H9 (cell line): Measurements from ENCODE around the gene PLCB1. TPM values are rescaled to one million over a fixed set of nuclear protein-coding genes. Genes with fewer than 3 reads are reported as not detected.

ENCODE experiments used
- DNase-seq: peaks from one replicate; pipeline ENCODE4 v3.0.0-alpha.2; 2017
- H2AFZ ChIP-seq: one replicate; pipeline ENCODE4 v1.6.1; 2013; ENCODE audit warnings: mild to moderate bottlenecking, low read length, control low read depth, moderate library complexity
- H2AK5ac ChIP-seq: 2 replicates; pipeline ENCODE4 v1.6.1; 2013; ENCODE audit warnings: low read length, control low read depth, mixed read lengths; ENCODE audit not compliant: insufficient read length
- H2BK120ac ChIP-seq: one replicate; pipeline ENCODE4 v1.6.1; 2013; ENCODE audit warnings: low read depth, mild to moderate bottlenecking, low read length, control low read depth, inconsistent platforms; ENCODE audit not compliant: poor library complexity, severe bottlenecking
- H2BK12ac ChIP-seq: 2 replicates; pipeline ENCODE4 v1.6.1; 2013; ENCODE audit warnings: low read length, control low read depth, mixed read lengths, low read depth; ENCODE audit not compliant: insufficient read length
- H2BK15ac ChIP-seq: 2 replicates; pipeline ENCODE4 v1.6.1; 2013; ENCODE audit warnings: low read depth, low read length, control low read depth
- H2BK20ac ChIP-seq: one replicate; pipeline ENCODE4 v1.6.1; 2013; ENCODE audit warnings: low read depth, mild to moderate bottlenecking, low read length, control low read depth, inconsistent platforms; ENCODE audit not compliant: poor library complexity, severe bottlenecking
- H2BK5ac ChIP-seq: 2 replicates; pipeline ENCODE4 v1.6.1; 2013; ENCODE audit warnings: low read length, control low read depth, mixed read lengths; ENCODE audit not compliant: insufficient read length
- H3K14ac ChIP-seq: 2 replicates; pipeline ENCODE4 v1.6.1; 2013; ENCODE audit warnings: low read length, control low read depth; ENCODE audit not compliant: insufficient read depth
- H3K18ac ChIP-seq: 2 replicates; pipeline ENCODE4 v1.6.1; 2013; ENCODE audit warnings: low read depth, mild to moderate bottlenecking, mixed read lengths, low read length, control low read depth; ENCODE audit not compliant: insufficient read length
- H3K23ac ChIP-seq: 2 replicates; pipeline ENCODE4 v1.6.1; 2013; ENCODE audit warnings: low read length, control low read depth, mixed read lengths, low read depth; ENCODE audit not compliant: insufficient read length
- H3K23me2 ChIP-seq: 2 replicates; pipeline ENCODE4 v1.6.1; 2013; ENCODE audit warnings: low read depth, mild to moderate bottlenecking, mixed read lengths, low read length, control low read depth; ENCODE audit not compliant: insufficient read length, poor library complexity, severe bottlenecking
- H3K27ac ChIP-seq: 2 replicates; pipeline ENCODE4 v1.5.1; 2013; ENCODE audit warnings: low read length, control low read depth, mixed read lengths, low read depth; ENCODE audit not compliant: insufficient read length
- H3K27me3 ChIP-seq: 2 replicates; pipeline ENCODE4 v1.6.1; 2013; ENCODE audit warnings: low read length, control low read depth, inconsistent platforms; ENCODE audit not compliant: insufficient read depth
- H3K4ac ChIP-seq: 2 replicates; pipeline ENCODE4 v1.6.1; 2013; ENCODE audit warnings: low read depth, mild to moderate bottlenecking, control low read depth, inconsistent platforms, low read length, moderate library complexity
- H3K4me1 ChIP-seq: 2 replicates; pipeline ENCODE4 v1.6.1; 2013; ENCODE audit warnings: low read length, control low read depth, inconsistent platforms; ENCODE audit not compliant: insufficient read depth
- H3K4me2 ChIP-seq: 2 replicates; pipeline ENCODE4 v1.6.1; 2013; ENCODE audit warnings: low read length, control low read depth, mixed read lengths; ENCODE audit not compliant: insufficient read length, insufficient read depth
- H3K56ac ChIP-seq: 2 replicates; pipeline ENCODE4 v1.6.1; 2013; ENCODE audit warnings: low read depth, mild to moderate bottlenecking, mixed read lengths, low read length, control low read depth; ENCODE audit not compliant: insufficient read length
- H3K79me1 ChIP-seq: 2 replicates; pipeline ENCODE4 v1.6.1; 2013; ENCODE audit warnings: low read depth, mild to moderate bottlenecking, moderate library complexity, low read length, control low read depth, inconsistent platforms; ENCODE audit not compliant: insufficient read depth, poor library complexity, severe bottlenecking
- H3K79me2 ChIP-seq: 2 replicates; pipeline ENCODE4 v1.6.1; 2013; ENCODE audit warnings: low read length, control low read depth, inconsistent platforms; ENCODE audit not compliant: insufficient read depth
- H3K9ac ChIP-seq: 2 replicates; pipeline ENCODE4 v1.6.1; 2013; ENCODE audit warnings: low read length, control low read depth, mixed read lengths; ENCODE audit not compliant: insufficient read length; ENCODE audit errors: extremely low read depth
- H3K9me3 ChIP-seq: one replicate; pipeline ENCODE4 v1.6.1; 2013; ENCODE audit warnings: low read depth, low read length, inconsistent platforms; ENCODE audit not compliant: control insufficient read depth
- H3T11ph ChIP-seq: one replicate; pipeline ENCODE4 v1.6.1; 2013; ENCODE audit warnings: mild to moderate bottlenecking, low read length, control low read depth, inconsistent platforms
- H4K20me1 ChIP-seq: one replicate; pipeline ENCODE4 v1.6.1; 2013; ENCODE audit not compliant: control insufficient read depth, insufficient read length, insufficient read depth
- H4K5ac ChIP-seq: 2 replicates; pipeline ENCODE4 v1.6.1; 2013; ENCODE audit warnings: low read depth, mild to moderate bottlenecking, mixed read lengths, low read length, control low read depth; ENCODE audit not compliant: insufficient read length
- H4K8ac ChIP-seq: replicated peaks from 2 replicates; pipeline ENCODE4 v1.6.1; 2013; ENCODE audit warnings: low read length, control low read depth, mixed read lengths, low read depth; ENCODE audit not compliant: insufficient read length
- H4K91ac ChIP-seq: 2 replicates; pipeline ENCODE4 v1.6.1; 2013; ENCODE audit warnings: low read depth, mild to moderate bottlenecking, moderate library complexity, mixed read lengths, low read length, control low read depth; ENCODE audit not compliant: insufficient read length
- H3K27ac Mint-ChIP-seq, 3 experiments: 2 replicates in 2 of 3; 3 replicates in 1 of 3; pipeline ENCODE4 v1.8.0; 2020 to 2021; ENCODE audit warnings: mixed read lengths in 3 of 3, mild to moderate bottlenecking in 1 of 3, moderate library complexity in 1 of 3
- H3K27me3 Mint-ChIP-seq: 2 replicates; pipeline ENCODE4 v1.8.0; 2021; ENCODE audit warnings: low read depth, mild to moderate bottlenecking, moderate library complexity, mixed read lengths
- H3K36me3 Mint-ChIP-seq, 3 experiments: 2 replicates in 2 of 3; 3 replicates in 1 of 3; pipeline ENCODE4 v1.8.0; 2020 to 2021; ENCODE audit warnings: low read depth in 3 of 3, mixed read lengths in 3 of 3; ENCODE audit not compliant: insufficient read depth in 1 of 3
- H3K4me1 Mint-ChIP-seq, 2 experiments: 2 replicates each; pipeline ENCODE4 v1.8.0; 2020; ENCODE audit warnings: mixed read lengths in 2 of 2
- H3K4me3 Mint-ChIP-seq, 2 experiments: 2 replicates in 1 of 2; 3 replicates in 1 of 2; pipeline ENCODE4 v1.8.0; 2020 to 2021; ENCODE audit warnings: mild to moderate bottlenecking in 2 of 2, mixed read lengths in 2 of 2, moderate library complexity in 1 of 2
- H3K9me3 Mint-ChIP-seq, 2 experiments: 2 replicates in 1 of 2; 3 replicates in 1 of 2; pipeline ENCODE4 v1.8.0; 2020; ENCODE audit warnings: mild to moderate bottlenecking in 2 of 2, mixed read lengths in 2 of 2, moderate library complexity in 1 of 2
- WGBS: extraction: QIAGEN DNeasy Blood & Tissue Kit; methylation state at CpG from one replicate; pipeline ENCODE4 v1.1.7; 2013; ENCODE audit warnings: missing lambda C conversion rate, low lambda C conversion rate, mixed read lengths; ENCODE audit not compliant: insufficient read length; ENCODE audit errors: extremely low coverage; 5-methylcytosine and 5-hydroxymethylcytosine counted together
- total RNA-seq: library from RNA; stranded (reverse); gene quantifications from 2 replicates; pipeline ENCODE4 v1.2.1, GENCODE V29; 2021
- TF ChIP-seq, protein P1 (sequence below): fragments of 200-600 bp; sonication (generic); conservative IDR thresholded peaks from 3 replicates; pipeline ENCODE4 v1.8.0; 2021; ENCODE audit warnings: antibody characterized with exemption, mild to moderate bottlenecking

Gene PLCB1
- total RNA-seq, 1 experiment from 2014 or later = 11.5 TPM

- no peak overlapping the region for H2BK20ac ChIP-seq
- no peak overlapping the region for H3K4ac ChIP-seq
- no peaks in the 10 kb centered on the region for H3K79me1 ChIP-seq
- no peak overlapping the region for H3K23ac ChIP-seq
- TF ChIP-seq, protein P1, sequence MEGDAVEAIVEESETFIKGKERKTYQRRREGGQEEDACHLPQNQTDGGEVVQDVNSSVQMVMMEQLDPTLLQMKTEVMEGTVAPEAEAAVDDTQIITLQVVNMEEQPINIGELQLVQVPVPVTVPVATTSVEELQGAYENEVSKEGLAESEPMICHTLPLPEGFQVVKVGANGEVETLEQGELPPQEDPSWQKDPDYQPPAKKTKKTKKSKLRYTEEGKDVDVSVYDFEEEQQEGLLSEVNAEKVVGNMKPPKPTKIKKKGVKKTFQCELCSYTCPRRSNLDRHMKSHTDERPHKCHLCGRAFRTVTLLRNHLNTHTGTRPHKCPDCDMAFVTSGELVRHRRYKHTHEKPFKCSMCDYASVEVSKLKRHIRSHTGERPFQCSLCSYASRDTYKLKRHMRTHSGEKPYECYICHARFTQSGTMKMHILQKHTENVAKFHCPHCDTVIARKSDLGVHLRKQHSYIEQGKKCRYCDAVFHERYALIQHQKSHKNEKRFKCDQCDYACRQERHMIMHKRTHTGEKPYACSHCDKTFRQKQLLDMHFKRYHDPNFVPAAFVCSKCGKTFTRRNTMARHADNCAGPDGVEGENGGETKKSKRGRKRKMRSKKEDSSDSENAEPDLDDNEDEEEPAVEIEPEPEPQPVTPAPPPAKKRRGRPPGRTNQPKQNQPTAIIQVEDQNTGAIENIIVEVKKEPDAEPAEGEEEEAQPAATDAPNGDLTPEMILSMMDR = no peak
- H3K9ac ChIP-seq = no peak overlapping the region
- H4K91ac ChIP-seq = no peak overlapping the region
- Mint-ChIP-seq H3K36me3 (no peaks in the 10 kb centered on the region), H3K27ac (no peak overlapping the region), H3K27me3 (no peaks in the 10 kb centered on the region), H3K4me3 (no peak overlapping the region), H3K9me3 (no peaks in the 10 kb centered on the region), H3K4me1 (no peaks in the 10 kb centered on the region)
- H2BK12ac ChIP-seq = no peak overlapping the region
- no peak for DNase-seq
- H3K23me2 ChIP-seq = no peaks in the 10 kb centered on the region
- no peaks in the 10 kb centered on the region for H3K27me3 ChIP-seq
- H2BK15ac ChIP-seq = no peak overlapping the region
- no peak overlapping the region for H3K18ac ChIP-seq
- H4K5ac ChIP-seq = no peak overlapping the region
- no CpG with 5 or more reads among the region's 6 CpGs for WGBS
- no peak overlapping the region for H3K4me2 ChIP-seq
- H4K8ac ChIP-seq = no peak overlapping the region
- H3K56ac ChIP-seq = no peak overlapping the region
- no peak overlapping the region for H2BK120ac ChIP-seq
- no peak overlapping the region for H2BK5ac ChIP-seq
- H3T11ph ChIP-seq = no peak overlapping the region
- H3K27ac ChIP-seq = no peak overlapping the region
- no peak overlapping the region for H2AFZ ChIP-seq
- H3K9me3 ChIP-seq = no peaks in the 10 kb centered on the region
- no peaks in the 10 kb centered on the region for H3K79me2 ChIP-seq
- no peak overlapping the region for H2AK5ac ChIP-seq
- no peaks in the 10 kb centered on the region for H4K20me1 ChIP-seq
- H3K14ac ChIP-seq = no peak overlapping the region
- H3K4me1 ChIP-seq = no peaks in the 10 kb centered on the region
Observed at GRCh38 chr20:8547035-8547650, 415.1 kb downstream of the PLCB1 start.
